ENCODE results near the gene METTL16.

The METTL16 gene

DNA sequence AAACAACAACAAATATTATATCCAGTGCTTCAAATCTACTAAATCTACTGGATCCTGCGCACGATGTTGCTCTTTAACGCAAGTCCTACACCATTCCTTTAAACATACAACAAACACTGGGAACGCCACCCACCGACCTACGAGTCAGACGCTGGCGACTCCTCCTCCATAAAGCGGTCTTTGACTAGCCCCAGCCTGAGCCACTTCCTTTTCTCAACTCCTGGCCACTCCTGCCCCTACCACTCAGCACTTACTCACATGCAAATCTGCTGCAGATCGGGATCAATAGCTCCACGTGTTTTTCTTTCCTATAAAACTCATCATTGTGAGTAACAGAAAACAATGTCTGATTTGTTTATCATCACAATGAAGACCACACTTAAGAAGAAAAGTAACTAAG lies 78.0 kb downstream of the METTL16 start:
- Mint-ChIP-seq H3K9me3 (no peaks in the 10 kb centered on the region), H3K27me3 (ENCODE audit: low read depth, poor library complexity) (no peaks in the 10 kb centered on the region), H3K4me1 (peaks cover 31% of the 10 kb centered on the region), H3K36me3 (ENCODE audit: low read depth) (peaks cover 69% of the 10 kb centered on the region), H3K27ac (peak overlapping the region; percentile 34), H3K4me3 (no peak overlapping the region)
- no peak for DNase-seq
- TF ChIP-seq, protein P1, sequence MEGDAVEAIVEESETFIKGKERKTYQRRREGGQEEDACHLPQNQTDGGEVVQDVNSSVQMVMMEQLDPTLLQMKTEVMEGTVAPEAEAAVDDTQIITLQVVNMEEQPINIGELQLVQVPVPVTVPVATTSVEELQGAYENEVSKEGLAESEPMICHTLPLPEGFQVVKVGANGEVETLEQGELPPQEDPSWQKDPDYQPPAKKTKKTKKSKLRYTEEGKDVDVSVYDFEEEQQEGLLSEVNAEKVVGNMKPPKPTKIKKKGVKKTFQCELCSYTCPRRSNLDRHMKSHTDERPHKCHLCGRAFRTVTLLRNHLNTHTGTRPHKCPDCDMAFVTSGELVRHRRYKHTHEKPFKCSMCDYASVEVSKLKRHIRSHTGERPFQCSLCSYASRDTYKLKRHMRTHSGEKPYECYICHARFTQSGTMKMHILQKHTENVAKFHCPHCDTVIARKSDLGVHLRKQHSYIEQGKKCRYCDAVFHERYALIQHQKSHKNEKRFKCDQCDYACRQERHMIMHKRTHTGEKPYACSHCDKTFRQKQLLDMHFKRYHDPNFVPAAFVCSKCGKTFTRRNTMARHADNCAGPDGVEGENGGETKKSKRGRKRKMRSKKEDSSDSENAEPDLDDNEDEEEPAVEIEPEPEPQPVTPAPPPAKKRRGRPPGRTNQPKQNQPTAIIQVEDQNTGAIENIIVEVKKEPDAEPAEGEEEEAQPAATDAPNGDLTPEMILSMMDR (IDR thresholded peaks at IDR 0.05) = no peak

DNA sequence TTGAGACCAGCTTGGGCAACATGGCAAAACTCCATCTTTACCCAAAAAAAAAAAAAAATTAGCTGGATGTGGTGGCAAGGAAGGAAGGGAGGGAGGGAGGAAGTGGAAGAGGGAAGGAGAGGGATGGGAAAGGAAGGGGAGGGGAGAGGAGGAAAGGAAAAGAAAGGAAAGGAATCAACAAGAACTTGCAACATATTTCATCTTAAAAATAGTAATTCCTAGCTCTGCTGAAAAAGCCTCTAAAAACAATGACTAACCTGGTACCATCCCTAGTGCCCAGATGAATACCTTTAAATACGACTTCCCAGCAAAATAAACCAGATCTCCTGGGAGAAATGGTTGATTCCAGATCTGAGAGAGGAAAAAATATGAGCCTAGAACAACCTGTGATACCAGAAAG lies 83.8 kb downstream of the METTL16 start:
- Mint-ChIP-seq H3K4me1 (peaks cover 16% of the 10 kb centered on the region), H3K9me3 (no peaks in the 10 kb centered on the region), H3K27ac (no peak overlapping the region), H3K4me3 (no peak overlapping the region), H3K36me3 (ENCODE audit: low read depth) (peaks cover 67% of the 10 kb centered on the region), H3K27me3 (ENCODE audit: low read depth, poor library complexity) (no peaks in the 10 kb centered on the region)
- DNase-seq = no peak
- TF ChIP-seq, protein P1 (IDR thresholded peaks at IDR 0.05) = no peak

DNA sequence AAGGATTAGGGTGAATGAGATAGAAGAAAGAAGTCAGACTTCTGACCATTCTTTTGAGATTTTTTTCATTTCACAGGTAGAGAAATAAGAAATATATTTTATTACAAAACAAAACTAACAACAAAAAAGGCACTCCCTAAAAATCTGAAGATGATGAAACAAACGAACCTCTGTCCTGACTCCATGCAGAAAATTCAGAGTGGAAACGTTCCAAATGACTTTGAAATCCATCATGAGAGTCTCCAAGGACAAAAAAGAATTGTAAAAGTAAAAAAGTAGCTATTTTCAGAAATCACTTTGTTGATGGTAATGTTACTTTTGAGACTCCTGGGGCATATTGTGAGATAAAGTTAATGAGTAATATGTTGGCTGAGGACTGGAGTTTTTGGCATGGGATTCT lies 84.5 kb downstream of the METTL16 start:
- no peak overlapping the region for H3K27ac Mint-ChIP-seq
- H3K27me3 Mint-ChIP-seq (ENCODE audit: low read depth, poor library complexity) = no peaks in the 10 kb centered on the region

DNA sequence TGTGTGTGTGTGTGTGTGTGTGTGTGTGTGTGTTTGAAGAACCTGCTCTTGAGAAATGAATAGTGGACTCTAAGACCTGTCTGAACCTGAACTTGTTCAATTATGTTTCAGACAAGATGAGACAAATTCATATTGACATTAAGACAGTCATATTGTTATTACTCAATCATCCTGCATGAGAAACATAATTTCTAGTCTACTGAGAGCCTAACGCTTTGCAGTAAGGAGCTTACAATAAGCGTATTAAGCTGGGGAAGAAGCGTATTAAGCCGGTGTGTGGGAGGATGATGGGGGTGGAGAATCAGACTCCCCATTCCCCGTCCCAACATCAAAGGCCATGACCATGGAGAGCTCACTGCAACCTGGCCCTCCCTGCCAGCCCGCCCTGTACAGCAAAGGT lies 88.4 kb downstream of the METTL16 start:
- TF ChIP-seq, protein P1 (IDR thresholded peaks at IDR 0.05) = no peak
- H3K27ac Mint-ChIP-seq = peak overlapping the region; percentile 22
- peaks cover 52% of the 10 kb centered on the region for H3K4me1 Mint-ChIP-seq
- no peak overlapping the region for H3K4me3 Mint-ChIP-seq
- H3K36me3 Mint-ChIP-seq (ENCODE audit: low read depth) = peaks cover 71% of the 10 kb centered on the region
- H3K27me3 Mint-ChIP-seq (ENCODE audit: low read depth, poor library complexity) = no peaks in the 10 kb centered on the region
- H3K9me3 Mint-ChIP-seq = no peaks in the 10 kb centered on the region
- DNase-seq = no peak

More for the DNA sequence above, 84.5 kb downstream of the METTL16 start:
- no peak overlapping the region for H3K4me3 Mint-ChIP-seq
- TF ChIP-seq, protein P1 (IDR thresholded peaks at IDR 0.05) = no peak
- no peak for DNase-seq
- peaks cover 61% of the 10 kb centered on the region for H3K36me3 Mint-ChIP-seq (ENCODE audit: low read depth)
- peaks cover 18% of the 10 kb centered on the region for H3K4me1 Mint-ChIP-seq
- H3K9me3 Mint-ChIP-seq = no peaks in the 10 kb centered on the region

DNA sequence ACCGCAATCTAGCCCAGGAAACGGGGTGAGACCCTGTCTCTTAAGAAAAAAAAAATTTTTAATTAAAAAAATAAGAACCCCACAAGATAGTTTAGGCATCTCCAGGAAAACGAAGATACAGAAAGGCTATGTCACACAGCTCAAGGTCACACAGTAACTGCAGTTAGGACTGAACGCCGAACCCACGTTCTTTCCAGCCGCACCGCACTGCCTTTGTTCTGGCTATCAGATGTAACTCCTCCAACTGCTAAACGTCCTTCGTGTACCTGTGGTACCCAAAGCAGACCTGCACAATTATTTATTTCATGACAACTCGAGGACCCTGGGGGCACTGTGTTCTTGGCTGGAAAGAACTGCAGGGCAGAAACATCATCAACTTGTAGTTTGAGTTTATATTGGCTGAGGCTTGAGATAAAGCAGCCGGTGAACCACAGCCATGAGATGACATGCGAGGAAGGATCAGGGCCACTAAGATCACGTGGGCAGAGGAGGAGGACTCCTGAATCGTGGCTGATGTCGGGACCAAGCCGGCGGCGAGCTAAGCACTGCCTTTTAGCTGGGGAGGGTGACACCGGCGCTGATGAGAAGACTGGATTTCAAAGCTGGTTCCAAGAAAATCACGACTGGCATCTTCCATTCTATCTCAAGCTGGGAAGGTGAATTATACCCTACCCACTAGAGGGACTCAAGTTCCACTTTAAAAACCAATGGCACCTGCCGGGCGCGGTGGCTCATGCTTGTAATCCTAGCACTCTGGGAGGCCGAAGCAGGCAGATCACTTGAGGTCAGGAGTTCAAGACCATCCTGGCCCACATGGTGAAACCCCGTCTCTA lies 90.2 kb downstream of the METTL16 start:
- Mint-ChIP-seq H3K36me3 (ENCODE audit: low read depth) (peaks cover 64% of the 10 kb centered on the region), H3K4me1 (peaks cover 58% of the 10 kb centered on the region), H3K27me3 (ENCODE audit: low read depth, poor library complexity) (no peaks in the 10 kb centered on the region), H3K9me3 (no peaks in the 10 kb centered on the region), H3K27ac (peak overlapping the region; percentile 87), H3K4me3 (no peak overlapping the region)
- TF ChIP-seq, protein P1 (IDR thresholded peaks at IDR 0.05) = no peak
- no peak for DNase-seq

DNA sequence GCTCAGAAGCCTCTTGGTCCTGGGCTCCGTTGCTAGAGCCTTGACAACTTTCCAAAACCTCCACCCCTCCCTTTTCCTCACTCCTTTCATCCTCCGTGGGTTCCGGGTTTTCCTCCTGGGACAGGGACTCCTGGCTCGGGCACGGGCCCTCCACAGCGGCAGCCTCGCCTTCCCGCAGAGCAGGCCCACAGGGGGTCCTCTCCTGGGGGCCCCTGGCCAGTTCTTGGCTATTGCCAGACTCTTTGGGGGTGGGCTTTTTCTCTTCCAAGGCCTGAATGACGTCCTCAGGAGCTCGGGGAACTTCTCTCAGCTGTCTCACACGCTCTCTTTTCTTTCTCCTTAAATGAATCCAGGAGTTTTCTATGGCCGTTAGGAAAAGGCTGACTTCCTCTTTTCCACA lies 91.5 kb downstream of the METTL16 start:
- no peak for DNase-seq
- no peak overlapping the region for H3K4me3 Mint-ChIP-seq
- H3K36me3 Mint-ChIP-seq (ENCODE audit: low read depth) = peaks cover 51% of the 10 kb centered on the region
- H3K27ac Mint-ChIP-seq = peak overlapping the region; percentile 92
- TF ChIP-seq, protein P1 (IDR thresholded peaks at IDR 0.05) = no peak
- peaks cover 60% of the 10 kb centered on the region for H3K4me1 Mint-ChIP-seq
- H3K27me3 Mint-ChIP-seq (ENCODE audit: low read depth, poor library complexity) = no peaks in the 10 kb centered on the region
- H3K9me3 Mint-ChIP-seq = no peaks in the 10 kb centered on the region

Measured in nephron progenitor cell (in vitro differentiated cells).